ENCODE data around the gene GJD4.

- TF ChIP-seq CTCF (IDR thresholded peaks at IDR 0.05): no peak
- TF ChIP-seq EP300 (IDR thresholded peaks at IDR 0.05): no peak
- no peak for TF ChIP-seq POLR2A (IDR thresholded peaks at IDR 0.05)
- no peak for TF ChIP-seq POLR2AphosphoS5 (IDR thresholded peaks at IDR 0.05)
Measured at GRCh38 chr10:35594115-35595079, 10.7 kb upstream of the GJD4 start.
